Spinal cord (tissue), 10 donors: ENCODE data around the gene CSTF2T. TPM values are rescaled to one million over a fixed set of nuclear protein-coding genes. Genes with fewer than 3 reads are reported as not detected.

Experiments used
- DNase-seq, 6 donors: peaks; one replicate each; pipeline versions ENCODE4 v3.0.0 to v3.0.0-alpha.2; 2013 to 2015; ENCODE audit warnings: low spot score in 6 of 6, low read depth in 4 of 6
- H3K27ac ChIP-seq: one replicate; pipeline ENCODE4 v1.5.1; 2013; ENCODE audit warnings: low read depth, low read length, control low read depth
- H3K27me3 ChIP-seq: one replicate; pipeline ENCODE4 v1.6.1; 2013; ENCODE audit warnings: low read length; ENCODE audit not compliant: control insufficient read depth, insufficient read depth
- H3K36me3 ChIP-seq: one replicate; pipeline ENCODE4 v1.6.1; 2013; ENCODE audit warnings: low read length; ENCODE audit not compliant: control insufficient read depth, insufficient read depth
- H3K4me1 ChIP-seq: one replicate; pipeline ENCODE4 v1.6.1; 2013; ENCODE audit warnings: low read length; ENCODE audit not compliant: control insufficient read depth, insufficient read depth
- H3K4me3 ChIP-seq: one replicate; pipeline ENCODE4 v1.5.1; 2013; ENCODE audit warnings: low read depth, low read length, control low read depth
- H3K9me3 ChIP-seq: one replicate; pipeline ENCODE4 v1.6.1; 2013; ENCODE audit warnings: low read length; ENCODE audit not compliant: control insufficient read depth, insufficient read depth
- WGBS: methylation state at CpG from one replicate; pipeline ENCODE4 v1.1.5; 2013; ENCODE audit warnings: missing lambda C conversion rate; ENCODE audit not compliant: insufficient coverage; 5-methylcytosine and 5-hydroxymethylcytosine counted together
- polyA plus RNA-seq, 2 donors: library from polyadenylated mRNA; unstranded; fragments of 120-200 nt; gene quantifications; one replicate each; pipeline ENCODE4 v1.2.1, GENCODE V29; 2013; ENCODE audit not compliant: insufficient read length in 2 of 2
- total RNA-seq, 2 donors: library from RNA; depleted of rRNA in 1 of 2; stranded (reverse); fragments of 120-200 nt in 1 of 2; fragments of >200 nt in 1 of 2; gene quantifications; one replicate each; pipeline versions ENCODE4 v1.2.3 to v1.2.4, GENCODE V29; 2013 to 2014
- donor health status: healthy.

Gene CSTF2T
- total and polyA plus RNA-seq, 4 donors = 28.2 to 41.9 (median 35.4) TPM

DNA sequence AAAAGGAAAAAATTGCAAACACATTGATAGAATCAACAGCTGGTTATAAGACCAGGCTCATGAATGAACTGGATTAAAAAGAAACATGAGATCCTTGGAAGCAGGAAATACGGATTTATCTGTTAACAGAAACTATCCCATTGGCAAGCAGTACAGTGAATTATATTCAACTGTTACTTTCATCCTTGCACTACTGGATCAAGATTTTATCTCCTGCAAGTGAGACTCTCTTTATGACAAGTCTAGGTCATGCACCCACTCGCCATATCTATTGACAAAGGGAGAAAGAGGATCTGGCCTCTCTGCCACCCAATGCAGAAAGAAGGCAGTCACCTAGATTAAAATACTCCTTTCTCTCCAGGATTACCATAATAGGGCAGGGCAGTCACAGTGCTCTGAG, 41.4 kb downstream of the CSTF2T start:
- DNase-seq = no peak
- Histone ChIP-seq H3K9me3 (no peaks in the 10 kb centered on the region), H3K27ac (no peak overlapping the region), H3K36me3 (no peaks in the 10 kb centered on the region), H3K27me3 (no peaks in the 10 kb centered on the region), H3K4me3 (no peak overlapping the region), H3K4me1 (no peaks in the 10 kb centered on the region)
- no CpG with 5 or more reads among the region's 2 CpGs for WGBS

DNA sequence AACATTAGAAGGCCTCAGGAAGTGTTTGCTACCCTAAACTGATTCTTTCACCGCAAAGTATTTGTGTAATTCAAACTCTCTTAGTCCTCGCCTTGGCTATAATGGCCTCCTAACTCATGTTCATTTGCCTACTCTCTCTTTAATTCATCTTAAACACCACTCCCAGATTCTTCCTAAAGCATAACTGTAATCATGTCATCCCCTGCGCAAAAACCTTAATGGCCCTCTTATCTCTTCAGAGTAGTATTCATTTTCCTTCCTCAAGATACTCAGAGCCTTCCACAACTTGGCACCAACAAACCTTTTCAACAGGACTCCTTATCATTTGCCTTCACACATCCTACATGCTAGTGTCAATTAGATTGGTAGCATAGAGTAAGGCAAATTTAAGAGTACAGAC, 42.9 kb downstream of the CSTF2T start:
- Histone ChIP-seq H3K4me1 (no peaks in the 10 kb centered on the region), H3K4me3 (no peak overlapping the region), H3K36me3 (no peaks in the 10 kb centered on the region), H3K9me3 (no peaks in the 10 kb centered on the region), H3K27ac (no peak overlapping the region), H3K27me3 (no peaks in the 10 kb centered on the region)
- no peak for DNase-seq
- 87% methylated on average over 3 of the region's 3 CpGs for WGBS

DNA sequence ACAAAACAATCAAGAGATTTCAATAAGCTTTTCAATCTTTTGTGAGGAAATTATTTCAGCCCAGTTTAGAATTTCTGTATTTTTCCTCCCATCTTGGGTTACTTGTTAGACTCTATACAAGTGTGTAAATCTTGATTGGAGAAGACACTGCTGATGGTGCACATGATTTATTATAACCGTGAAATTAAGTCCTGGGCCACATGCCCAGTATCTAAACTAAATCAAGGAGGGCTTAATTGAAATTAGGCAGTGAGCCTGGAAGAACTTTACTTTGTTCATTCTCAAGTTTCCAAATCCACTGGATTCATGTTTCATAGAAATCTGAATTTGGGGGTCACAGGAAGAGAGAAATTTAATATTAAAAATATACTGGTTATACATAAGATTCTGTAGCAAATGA, 44.5 kb downstream of the CSTF2T start:
- no peak overlapping the region for H3K27ac ChIP-seq
- no peak overlapping the region for H3K4me3 ChIP-seq
- no peaks in the 10 kb centered on the region for H3K36me3 ChIP-seq
- H3K9me3 ChIP-seq = no peaks in the 10 kb centered on the region
- peak; percentile 26 to 79 (median 46) for DNase-seq
- no peaks in the 10 kb centered on the region for H3K4me1 ChIP-seq
- no CpG with 5 or more reads among the region's 1 CpG for WGBS
- no peaks in the 10 kb centered on the region for H3K27me3 ChIP-seq

DNA sequence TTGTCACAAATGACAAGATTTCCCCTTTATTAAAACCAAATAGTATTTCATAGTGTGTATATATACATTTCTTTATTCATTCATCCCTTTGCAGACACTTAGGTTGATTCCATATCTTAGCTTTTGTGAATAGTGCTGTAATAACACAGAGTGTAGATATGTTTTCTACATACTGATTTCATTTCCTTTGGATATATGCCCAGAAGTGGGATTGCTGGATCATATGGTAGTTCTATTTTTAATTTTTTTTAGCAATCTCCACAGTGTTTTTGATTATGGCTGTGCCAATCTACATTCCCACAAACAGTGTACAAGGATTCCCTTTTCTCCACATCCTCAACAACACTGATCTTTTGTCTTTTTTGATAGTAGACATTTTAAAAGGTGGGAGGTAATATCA, 46.4 kb downstream of the CSTF2T start:
- H3K27ac ChIP-seq = no peak overlapping the region
- no peaks in the 10 kb centered on the region for H3K4me1 ChIP-seq
- no peaks in the 10 kb centered on the region for H3K27me3 ChIP-seq
- no peak overlapping the region for H3K4me3 ChIP-seq
- H3K36me3 ChIP-seq = no peaks in the 10 kb centered on the region
- H3K9me3 ChIP-seq = no peaks in the 10 kb centered on the region
- DNase-seq = peak in 1 of 6 donors; percentile 50

DNA sequence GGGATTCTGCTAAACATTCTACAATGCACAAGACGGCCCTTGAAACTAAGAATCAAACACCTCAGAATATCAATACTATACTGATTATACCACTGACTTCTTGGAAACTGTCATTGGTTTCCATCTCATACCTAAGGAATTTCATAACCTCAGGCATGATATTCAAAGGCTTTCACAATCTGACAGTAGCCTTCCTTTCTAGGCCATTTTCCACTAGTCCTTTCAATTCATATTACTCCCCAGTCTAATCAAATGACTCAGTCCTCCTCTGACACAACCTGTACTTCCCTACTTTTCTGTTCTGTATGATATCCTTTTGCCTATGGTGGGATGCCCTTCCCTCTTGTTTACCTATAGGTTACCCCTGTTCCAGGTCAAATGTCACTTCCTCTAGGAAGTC, 48.3 kb downstream of the CSTF2T start:
- H3K4me1 ChIP-seq = no peaks in the 10 kb centered on the region
- no peak for DNase-seq
- H3K27me3 ChIP-seq = no peaks in the 10 kb centered on the region
- no peak overlapping the region for H3K4me3 ChIP-seq
- no peak overlapping the region for H3K27ac ChIP-seq
- H3K36me3 ChIP-seq = no peaks in the 10 kb centered on the region
- WGBS = 100% methylated on average over 1 of the region's 1 CpG
- H3K9me3 ChIP-seq = no peaks in the 10 kb centered on the region

DNA sequence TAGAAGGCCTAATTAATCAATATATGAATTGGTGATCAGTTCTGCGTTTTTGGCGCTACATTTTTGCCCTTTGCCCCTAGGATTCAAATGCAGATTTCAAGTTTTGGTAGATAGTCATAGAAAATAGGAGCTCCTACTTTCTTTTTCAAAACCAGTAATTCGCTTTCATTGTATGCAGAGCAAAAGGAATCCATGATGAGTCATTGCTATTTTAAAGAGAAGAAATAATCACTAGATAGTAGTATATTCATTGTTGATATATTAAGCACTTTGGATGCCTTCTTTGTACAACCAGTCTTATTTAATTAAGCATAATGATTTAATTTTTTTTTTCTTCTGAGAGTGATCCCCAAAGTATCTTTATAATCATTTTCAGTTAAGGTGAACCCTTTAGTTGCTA, 50.3 kb downstream of the CSTF2T start:
- H3K4me3 ChIP-seq = no peak overlapping the region
- no peaks in the 10 kb centered on the region for H3K4me1 ChIP-seq
- H3K27me3 ChIP-seq = no peaks in the 10 kb centered on the region
- H3K9me3 ChIP-seq = no peaks in the 10 kb centered on the region
- H3K27ac ChIP-seq = no peak overlapping the region
- no CpG with 5 or more reads among the region's 3 CpGs for WGBS
- no peaks in the 10 kb centered on the region for H3K36me3 ChIP-seq
- DNase-seq = no peak
